ENCODE measurements around the gene ANKRD44. TPM values are rescaled to one million over a fixed set of nuclear protein-coding genes. Genes with fewer than 3 reads are reported as not detected.

ANKRD44 gene
- total and polyA plus RNA-seq, 2 of the 8 experiments (the other 6 are each of a cell fraction or from before 2014, with no cell fraction given), result 1.2 to 1.3 TPM

DNA sequence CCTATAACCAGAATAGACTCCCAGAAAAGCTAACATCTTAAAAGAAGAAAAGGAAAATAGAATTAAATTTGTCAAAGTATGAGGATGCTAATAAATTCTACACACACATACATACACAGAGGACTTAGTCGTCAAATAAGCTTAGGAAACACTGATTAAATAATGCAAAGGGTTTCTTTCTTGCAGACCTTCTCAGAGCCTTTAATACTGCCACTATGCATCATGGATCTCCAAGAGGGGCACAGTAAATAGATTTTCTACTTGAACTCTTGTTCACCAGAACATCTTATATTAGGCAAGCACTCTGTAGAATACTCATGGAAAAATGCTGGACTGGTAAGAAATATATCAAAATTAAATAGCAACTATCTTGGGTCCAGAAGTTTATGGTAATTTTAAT is 69.4 kb downstream of the ANKRD44 start:
- Histone ChIP-seq H4K5ac (ENCODE audit: insufficient read length, low read depth, low read length) (no peak overlapping the region), H3K23ac (ENCODE audit: insufficient read length) (no peak overlapping the region), H3K56ac (replicated peaks; ENCODE audit: insufficient read length, low read depth, low read length) (no peak overlapping the region), H3K79me2 (ENCODE audit: control insufficient read depth in 1 of 2, insufficient read depth in 2 of 2, low read length in 2 of 2) (no peaks in the 10 kb centered on the region), H3K4me2 (ENCODE audit: insufficient read depth in 1 of 2, low read depth in 2 of 2, low read length in 2 of 2) (no peak overlapping the region), H2AFZ (ENCODE audit: low read length) (no peak overlapping the region), H4K91ac (replicated peaks; ENCODE audit: insufficient read length, low read length) (no peak overlapping the region), H3K4me1 (replicated peaks in 1 of 4; ENCODE audit: control insufficient read depth in 3 of 4, insufficient read depth in 4 of 4, low read length in 3 of 4) (no peaks in the 10 kb centered on the region), H3K27me3 (replicated peaks in 1 of 4; ENCODE audit: control insufficient read depth in 3 of 4, extremely low read depth in 1 of 4, insufficient read depth in 3 of 4, low read length in 3 of 4) (no peaks in the 10 kb centered on the region), H2BK20ac (ENCODE audit: low read length) (no peak overlapping the region), H2BK5ac (ENCODE audit: low read depth, low read length) (no peak overlapping the region), H4K20me1 (replicated peaks in 1 of 2; ENCODE audit: control insufficient read depth in 1 of 2, insufficient read depth in 2 of 2, low read length in 2 of 2) (no peaks in the 10 kb centered on the region), H3K27ac (ENCODE audit: low read depth, low read length) (no peak overlapping the region), H3K14ac (ENCODE audit: insufficient read length) (no peak overlapping the region), H4K8ac (ENCODE audit: extremely low read depth, insufficient read depth, low read length) (no peak overlapping the region), H3K9ac (replicated peaks in 1 of 4; ENCODE audit: extremely low read depth in 1 of 4, low read depth in 3 of 4, low read length in 3 of 4) (no peak overlapping the region), H2BK120ac (replicated peaks; ENCODE audit: low read depth, low read length) (no peak overlapping the region), H3K23me2 (ENCODE audit: low read depth, low read length) (no peaks in the 10 kb centered on the region), H3K79me1 (ENCODE audit: low read depth, low read length) (no peaks in the 10 kb centered on the region), H3K9me3 (ENCODE audit: insufficient read depth in 2 of 2, low read depth in 1 of 2, low read length in 1 of 2) (no peaks in the 10 kb centered on the region), H3K4ac (replicated peaks; ENCODE audit: insufficient read length, low read depth, low read length) (no peak overlapping the region), H3K18ac (ENCODE audit: extremely low read depth, low read length) (no peak overlapping the region), H2BK12ac (ENCODE audit: low read depth, low read length) (no peak overlapping the region), H2AK5ac (ENCODE audit: low read depth, low read length) (no peak overlapping the region), H3K36me3 (ENCODE audit: control insufficient read depth in 2 of 4, insufficient read depth in 4 of 4, low read length in 3 of 4) (no peaks in the 10 kb centered on the region), H2BK15ac (ENCODE audit: low read length) (no peak overlapping the region), H3K4me3 (ENCODE audit: extremely low read depth in 1 of 4, insufficient read depth in 2 of 4, low read depth in 3 of 4, low read length in 4 of 4) (no peak overlapping the region)
- POLR2A ChIA-PET (ENCODE audit: partially characterized antibody), result no interaction called here
- no peak for TF ChIP-seq SP4 (IDR thresholded peaks at IDR 0.05; ENCODE audit: low read length)
- TF ChIP-seq, protein P1, sequence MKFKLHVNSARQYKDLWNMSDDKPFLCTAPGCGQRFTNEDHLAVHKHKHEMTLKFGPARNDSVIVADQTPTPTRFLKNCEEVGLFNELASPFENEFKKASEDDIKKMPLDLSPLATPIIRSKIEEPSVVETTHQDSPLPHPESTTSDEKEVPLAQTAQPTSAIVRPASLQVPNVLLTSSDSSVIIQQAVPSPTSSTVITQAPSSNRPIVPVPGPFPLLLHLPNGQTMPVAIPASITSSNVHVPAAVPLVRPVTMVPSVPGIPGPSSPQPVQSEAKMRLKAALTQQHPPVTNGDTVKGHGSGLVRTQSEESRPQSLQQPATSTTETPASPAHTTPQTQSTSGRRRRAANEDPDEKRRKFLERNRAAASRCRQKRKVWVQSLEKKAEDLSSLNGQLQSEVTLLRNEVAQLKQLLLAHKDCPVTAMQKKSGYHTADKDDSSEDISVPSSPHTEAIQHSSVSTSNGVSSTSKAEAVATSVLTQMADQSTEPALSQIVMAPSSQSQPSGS (IDR thresholded peaks at IDR 0.05; ENCODE audit: low read length), result no peak
- no peak for TF ChIP-seq CEBPB (IDR thresholded peaks at IDR 0.05; ENCODE audit: low read depth, low read length)
- TF ChIP-seq ZNF274 (IDR thresholded peaks at IDR 0.05; ENCODE audit: borderline replicate concordance, extremely low read depth, low read length), result no peak
- TF ChIP-seq PHF8 (conservative IDR thresholded peaks at IDR 0.05; ENCODE audit: low read depth, low read length), result no peak
- TF ChIP-seq RFX5 (IDR thresholded peaks at IDR 0.05; ENCODE audit: borderline replicate concordance, low read depth, low read length), result no peak
- TF ChIP-seq, protein P2, sequence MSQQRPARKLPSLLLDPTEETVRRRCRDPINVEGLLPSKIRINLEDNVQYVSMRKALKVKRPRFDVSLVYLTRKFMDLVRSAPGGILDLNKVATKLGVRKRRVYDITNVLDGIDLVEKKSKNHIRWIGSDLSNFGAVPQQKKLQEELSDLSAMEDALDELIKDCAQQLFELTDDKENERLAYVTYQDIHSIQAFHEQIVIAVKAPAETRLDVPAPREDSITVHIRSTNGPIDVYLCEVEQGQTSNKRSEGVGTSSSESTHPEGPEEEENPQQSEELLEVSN (IDR thresholded peaks at IDR 0.05), result no peak
- no peak for TF ChIP-seq YY1 (IDR thresholded peaks at IDR 0.05; ENCODE audit: low read depth, low read length)
- WGBS, 2 experiments (ENCODE audit: extremely low coverage in 1 of 2, insufficient coverage in 1 of 2, insufficient read length in 1 of 2, insufficient replicate concordance in 2 of 2, low coverage in 1 of 2, low lambda C conversion rate in 2 of 2, missing lambda C conversion rate in 1 of 2), result 96% methylated on average over 1 of the region's 1 CpG; no CpG with 5 or more reads in 1 of the 2 experiments
- FAIRE-seq (no peak), DNase-seq (ENCODE audit: low read depth in 1 of 2, low spot score in 2 of 2) (no peak)
- CTCF ChIA-PET (ENCODE audit: partially characterized antibody), result no interaction called here

Measured in H1 (cell line).